HCT116 (cell line): ENCODE data around the gene KHK. TPM values are rescaled to one million over a fixed set of nuclear protein-coding genes. Genes with fewer than 3 reads are reported as not detected.

ENCODE experiments used
- ATAC-seq: fragments of 200-7000 bp; cut with Tn5 transposase; 2 replicates; pipeline ENCODE4 v1.9.1; 2020; ENCODE audit warnings: mild to moderate bottlenecking, moderate library complexity
- BruUV-seq: library from RNA; stranded (reverse); fragments of 400-500 nt; replicated peaks from 2 replicates; lab custom pipeline; 2021; lab: Mats Ljungman, UMichigan
- CTCF ChIA-PET: fragments of 300-600 bp; sonication (Branson Sonifier 250); formaldehyde crosslinking; loops from one replicate; lab custom pipeline; 2021; ENCODE audit warnings: antibody characterized with exemption; lab: Charles Lee
- POLR2A ChIA-PET: fragments of 300-600, 350-600 bp; sonication (Branson Sonifier 250); formaldehyde crosslinking; loops from one replicate; lab custom pipeline; 2021; ENCODE audit warnings: antibody characterized with exemption; lab: Charles Lee
- RAD21 ChIA-PET, 2 experiments: fragments of 300-600 bp; sonication (Branson Sonifier 250); formaldehyde crosslinking; loops; one replicate each; lab custom pipeline; 2023; ENCODE audit warnings: low total read pairs in 2 of 2; ENCODE audit not compliant: uncharacterized antibody in 2 of 2, unreplicated experiment in 2 of 2, low non-redundant PET in 1 of 2; lab: Charles Lee
- DNase-seq: peaks from one replicate; pipeline ENCODE4 v3.0.0-alpha.2; 2010; ENCODE audit warnings: low read depth, low spot score
- H2AFZ ChIP-seq: fragments of 200-600 bp; shearing (Covaris generic), sonication (generic); 2 replicates; pipeline ENCODE4 v1.6.1; 2017; ENCODE audit warnings: low read depth, mixed run types, mixed read lengths, antibody characterized with exemption, low read length; ENCODE audit not compliant: poor library complexity, severe bottlenecking
- H3K27ac ChIP-seq: 2 replicates; pipeline ENCODE4 v1.5.1; 2012; ENCODE audit warnings: low read depth, low read length
- H3K27me3 ChIP-seq: fragments of 200-600 bp; sonication (generic); 2 replicates; pipeline ENCODE4 v1.6.1; 2016; ENCODE audit warnings: mixed run types, low read length, mixed read lengths; ENCODE audit not compliant: insufficient read depth
- H3K36me3 ChIP-seq, 2 experiments: fragments of 200-500 bp in 1 of 2; fragments of 200-600 bp in 1 of 2; sonication (Bioruptor generic) in 1 of 2; sonication (generic) in 1 of 2; 2 replicates each; pipeline versions ENCODE4 v1.5.1 to v1.6.1; 2014 to 2016; ENCODE audit warnings: low read length in 2 of 2, inconsistent platforms in 1 of 2, mixed read lengths in 1 of 2, mixed run types in 1 of 2; ENCODE audit not compliant: insufficient read depth in 2 of 2, control insufficient read depth in 1 of 2
- H3K4me1 ChIP-seq, 2 experiments: fragments of 200-600 bp in 1 of 2; sonication (generic) in 1 of 2; 2 replicates each; pipeline versions ENCODE4 v1.5.1 to v1.6.1; 2012 to 2017; ENCODE audit warnings: low read length in 2 of 2, inconsistent platforms in 1 of 2, mild to moderate bottlenecking in 1 of 2, mixed read lengths in 1 of 2, mixed run types in 1 of 2, moderate library complexity in 1 of 2; ENCODE audit not compliant: insufficient read depth in 2 of 2, control insufficient read depth in 1 of 2
- H3K4me2 ChIP-seq: fragments of 200-600 bp; sonication (generic); 2 replicates; pipeline ENCODE4 v1.6.1; 2017; ENCODE audit warnings: mixed run types, low read length, mixed read lengths
- H3K4me3 ChIP-seq, 2 experiments: fragments of 200-600 bp in 1 of 2; sonication (generic) in 1 of 2; replicated peaks in 1 of 2; 2 replicates each; pipeline ENCODE4 v1.5.1; 2011 to 2016; ENCODE audit warnings: low read length in 2 of 2, control low read depth in 1 of 2, low read depth in 1 of 2, mild to moderate bottlenecking in 1 of 2, mixed read lengths in 1 of 2, mixed run types in 1 of 2
- H3K79me2 ChIP-seq: fragments of 200-600 bp; sonication (generic); 2 replicates; pipeline ENCODE4 v1.6.1; 2017; ENCODE audit warnings: mild to moderate bottlenecking, mixed run types, low read length, moderate library complexity, mixed read lengths; ENCODE audit not compliant: insufficient read depth
- H3K9ac ChIP-seq: fragments of 200-600 bp; sonication (generic); 2 replicates; pipeline ENCODE4 v1.6.1; 2016; ENCODE audit warnings: low read length, mixed read lengths
- H3K9me2 ChIP-seq: fragments of 200-600 bp; sonication (generic), shearing (Covaris generic); 2 replicates; pipeline ENCODE4 v1.6.1; 2017; ENCODE audit warnings: mixed run types, mild to moderate bottlenecking, moderate library complexity; ENCODE audit not compliant: insufficient read depth
- H3K9me3 ChIP-seq, 2 experiments: fragments of 200-500 bp in 1 of 2; fragments of 200-600 bp in 1 of 2; sonication (Bioruptor generic) in 1 of 2; sonication (generic) in 1 of 2; 2 replicates each; pipeline ENCODE4 v1.6.1; 2014 to 2017; ENCODE audit warnings: low read length in 2 of 2, mixed read lengths in 2 of 2, inconsistent platforms in 1 of 2, low read depth in 1 of 2, mild to moderate bottlenecking in 1 of 2, mixed run types in 1 of 2, moderate library complexity in 1 of 2; ENCODE audit not compliant: control insufficient read depth in 1 of 2, insufficient read depth in 1 of 2
- H4K20me1 ChIP-seq: fragments of 200-600 bp; sonication (generic), shearing (Covaris generic); 2 replicates; pipeline ENCODE4 v1.6.1; 2017; ENCODE audit warnings: mixed run types, mild to moderate bottlenecking, moderate library complexity; ENCODE audit not compliant: insufficient read depth
- ATF3 ChIP-seq: IDR thresholded peaks from 2 replicates; pipeline ENCODE4 v1.6.1; 2012
- CEBPB ChIP-seq: IDR thresholded peaks from 2 replicates; pipeline ENCODE4 v1.6.1; 2012; ENCODE audit warnings: low read depth
- CTCF ChIP-seq, 3 experiments: fragments of 200-600 bp in 1 of 3; sonication (generic) in 1 of 3; IDR thresholded peaks in 2 of 3; conservative IDR thresholded peaks in 1 of 3; 2 replicates each; pipeline ENCODE4 v1.5.1; 2012 to 2017; ENCODE audit warnings: low read depth in 2 of 3, low read length in 2 of 3, antibody characterized with exemption in 1 of 3, borderline replicate concordance in 1 of 3, control low read depth in 1 of 3, mild to moderate bottlenecking in 1 of 3, mixed read lengths in 1 of 3, mixed run types in 1 of 3, moderate library complexity in 1 of 3; ENCODE audit not compliant: insufficient read depth in 1 of 3
- EZH2 ChIP-seq: fragments of 200-600 bp; sonication (generic); IDR thresholded peaks from 2 replicates; pipeline ENCODE4 v1.6.1; 2017; ENCODE audit warnings: antibody characterized with exemption, mixed run types
- EZH2phosphoT487 ChIP-seq: fragments of 200-600 bp; IDR thresholded peaks from 2 replicates; pipeline ENCODE4 v1.6.1; 2018; ENCODE audit warnings: antibody characterized with exemption, borderline replicate concordance
- JUND ChIP-seq: IDR thresholded peaks from 2 replicates; pipeline ENCODE4 v1.6.1; 2012
- POLR2A ChIP-seq: IDR thresholded peaks from 2 replicates; pipeline ENCODE4 v1.7.0; 2011; ENCODE audit warnings: borderline replicate concordance; ENCODE audit not compliant: insufficient read depth, insufficient read length; ENCODE audit errors: extremely low read depth
- POLR2AphosphoS5 ChIP-seq: IDR thresholded peaks from 2 replicates; pipeline ENCODE4 v1.6.1; 2011; ENCODE audit warnings: mild to moderate bottlenecking, low read depth, low read length, moderate library complexity
- RAD21 ChIP-seq: IDR thresholded peaks from 2 replicates; pipeline ENCODE4 v1.6.1; 2012; ENCODE audit warnings: low read depth, mild to moderate bottlenecking
- REST ChIP-seq: IDR thresholded peaks from 2 replicates; pipeline ENCODE4 v1.6.1; 2012; ENCODE audit warnings: low read depth
- SP1 ChIP-seq: IDR thresholded peaks from 2 replicates; pipeline ENCODE4 v1.6.1; 2012; ENCODE audit warnings: low read depth
- TCF7L2 ChIP-seq: IDR thresholded peaks from 2 replicates; pipeline ENCODE4 v1.7.0; 2011; ENCODE audit warnings: borderline replicate concordance, inconsistent platforms; ENCODE audit not compliant: insufficient read depth, insufficient read length; ENCODE audit errors: extremely low read depth
- YY1 ChIP-seq: IDR thresholded peaks from 2 replicates; pipeline ENCODE4 v1.6.1; 2011; ENCODE audit warnings: low read length, low read depth, moderate library complexity, mild to moderate bottlenecking; ENCODE audit not compliant: insufficient replicate concordance; ENCODE audit errors: extremely low read depth
- intact Hi-C: fragments of 100-400 bp; cut with micrococcal nuclease; formaldehyde crosslinking; loops from 2 replicates; pipeline ENCODE4 v1.10.0; 2022
- total RNA-seq: library from RNA; stranded (reverse); gene quantifications from one replicate; pipeline ENCODE4 v1.2.1, GENCODE V29; 2021; ENCODE audit not compliant: unreplicated experiment

The KHK gene
- total RNA-seq, 1 experiment from 2014 or later = 6.7 TPM

GRCh38 chr2:27130396-27130795, 43.8 kb downstream of the KHK start:
- no TSS peak for BruUV-seq
- ChIA-PET CTCF (no interaction called here), RAD21 (no interaction called here), POLR2A (no interaction called here)
- intact Hi-C loops = no loop called here
- no peaks in the 10 kb centered on the region for H3K9me3 ChIP-seq
- H3K27me3 ChIP-seq = no peaks in the 10 kb centered on the region
- no peak overlapping the region for H3K27ac ChIP-seq
- H2AFZ ChIP-seq = no peak overlapping the region
- H4K20me1 ChIP-seq = no peaks in the 10 kb centered on the region
- no peak overlapping the region for H3K4me3 ChIP-seq
- H3K9me2 ChIP-seq = no peaks in the 10 kb centered on the region
- no peak overlapping the region for H3K4me2 ChIP-seq
- peaks cover 14 to 20% of the 10 kb centered on the region in 2 experiments; a peak in 3 of 4 replicates for H3K36me3 ChIP-seq
- peaks cover 20% of the 10 kb centered on the region for H3K79me2 ChIP-seq
- ATAC-seq (no peak), DNase-seq (no peak)
- H3K9ac ChIP-seq = no peak overlapping the region
- peaks cover 4 to 19% of the 10 kb centered on the region in 2 experiments; a peak in 3 of 4 replicates for H3K4me1 ChIP-seq
- TF ChIP-seq POLR2AphosphoS5 (0 out of 2 replicates have a peak, but pooled peaks have one; percentile 11), SP1 (no peak)

- peaks cover 20% of the 10 kb centered on the region for H3K79me2 ChIP-seq
- ChIA-PET POLR2A (no interaction called here), CTCF (no interaction called here), RAD21 (no interaction called here)
- no peaks in the 10 kb centered on the region for H3K27me3 ChIP-seq
- no peak overlapping the region for H3K27ac ChIP-seq
- no peak overlapping the region for H2AFZ ChIP-seq
- H3K4me1 ChIP-seq = peaks cover 4 to 19% of the 10 kb centered on the region in 2 experiments; a peak in 3 of 4 replicates
- no TSS peak for BruUV-seq
- H4K20me1 ChIP-seq = no peaks in the 10 kb centered on the region
- no peak overlapping the region for H3K4me3 ChIP-seq
- H3K4me2 ChIP-seq = no peak overlapping the region
- H3K9ac ChIP-seq = no peak overlapping the region
- intact Hi-C loops = no loop called here
- TF ChIP-seq EZH2 (no peak), POLR2A (no peak), ATF3 (no peak), TCF7L2 (no peak), EZH2phosphoT487 (no peak), JUND (no peak), YY1 (no peak), CEBPB (no peak), RAD21 (no peak), REST (no peak), CTCF (IDR thresholded peaks at IDR 0.05 in 2 of 3, conservative IDR thresholded peaks at IDR 0.05 in 1 of 3; ENCODE audit: borderline replicate concordance in 1 of 3, insufficient read depth in 1 of 3, low read depth in 2 of 3, low read length in 2 of 3) (no peak)
- DNase-seq (no peak), ATAC-seq (no peak)
- no peaks in the 10 kb centered on the region for H3K9me2 ChIP-seq
- peaks cover 14 to 20% of the 10 kb centered on the region in 2 experiments; a peak in 3 of 4 replicates for H3K36me3 ChIP-seq
- no peaks in the 10 kb centered on the region for H3K9me3 ChIP-seq
Measured at GRCh38 chr2:27131429-27131828, 44.9 kb downstream of the KHK start.
